ENCODE measurements around the gene IGLL5. TPM values are rescaled to one million over a fixed set of nuclear protein-coding genes. Genes with fewer than 3 reads are reported as not detected.

Gene IGLL5
- total RNA-seq, 1 donor from 2014 or later: not detected

DNA sequence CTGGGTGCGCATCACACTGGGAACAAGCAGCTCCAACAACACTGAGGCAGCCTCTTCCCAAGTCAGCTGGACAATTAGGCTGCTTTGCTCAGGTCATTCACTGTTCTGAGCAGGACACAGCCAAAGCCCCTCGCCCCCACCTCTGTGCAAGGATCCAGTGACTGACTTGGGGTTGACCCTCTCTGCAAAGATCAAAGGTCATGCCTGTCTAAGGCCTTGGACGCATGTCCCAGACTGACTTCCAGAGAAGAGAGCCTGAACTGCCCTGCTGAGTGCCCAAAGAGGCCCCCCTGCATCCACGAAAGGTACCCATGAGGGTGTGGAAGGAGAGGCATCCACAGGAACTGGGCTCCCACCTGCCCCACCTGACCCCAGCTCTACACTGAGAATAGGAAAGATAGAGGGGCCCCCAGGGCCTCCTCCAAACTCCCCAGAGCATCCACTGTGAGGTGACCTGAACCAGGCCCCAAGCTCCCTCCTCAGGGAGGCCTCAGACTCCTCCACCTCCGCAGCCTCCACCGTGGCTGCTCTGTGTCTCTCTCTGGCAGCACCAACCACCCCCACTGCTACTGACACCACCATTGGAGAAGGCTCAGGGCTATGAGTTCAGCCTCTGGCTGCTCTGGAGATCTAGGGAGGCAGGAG, 53.5 kb downstream of the IGLL5 start:
- H3K36me3 ChIP-seq (ENCODE audit: control insufficient read depth, insufficient read depth, low read length): no peaks in the 10 kb centered on the region
- no peaks in the 10 kb centered on the region for H3K27me3 ChIP-seq (ENCODE audit: control insufficient read depth, insufficient read depth, low read length)
- TF ChIP-seq, protein P1, sequence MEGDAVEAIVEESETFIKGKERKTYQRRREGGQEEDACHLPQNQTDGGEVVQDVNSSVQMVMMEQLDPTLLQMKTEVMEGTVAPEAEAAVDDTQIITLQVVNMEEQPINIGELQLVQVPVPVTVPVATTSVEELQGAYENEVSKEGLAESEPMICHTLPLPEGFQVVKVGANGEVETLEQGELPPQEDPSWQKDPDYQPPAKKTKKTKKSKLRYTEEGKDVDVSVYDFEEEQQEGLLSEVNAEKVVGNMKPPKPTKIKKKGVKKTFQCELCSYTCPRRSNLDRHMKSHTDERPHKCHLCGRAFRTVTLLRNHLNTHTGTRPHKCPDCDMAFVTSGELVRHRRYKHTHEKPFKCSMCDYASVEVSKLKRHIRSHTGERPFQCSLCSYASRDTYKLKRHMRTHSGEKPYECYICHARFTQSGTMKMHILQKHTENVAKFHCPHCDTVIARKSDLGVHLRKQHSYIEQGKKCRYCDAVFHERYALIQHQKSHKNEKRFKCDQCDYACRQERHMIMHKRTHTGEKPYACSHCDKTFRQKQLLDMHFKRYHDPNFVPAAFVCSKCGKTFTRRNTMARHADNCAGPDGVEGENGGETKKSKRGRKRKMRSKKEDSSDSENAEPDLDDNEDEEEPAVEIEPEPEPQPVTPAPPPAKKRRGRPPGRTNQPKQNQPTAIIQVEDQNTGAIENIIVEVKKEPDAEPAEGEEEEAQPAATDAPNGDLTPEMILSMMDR (IDR thresholded peaks at IDR 0.05; ENCODE audit: insufficient read depth, low read length, severe bottlenecking): no peak
- H3K4me3 ChIP-seq (ENCODE audit: low read depth, low read length): no peak overlapping the region
- no peak for DNase-seq (ENCODE audit: low read depth)
- FAIRE-seq: no peak

DNA sequence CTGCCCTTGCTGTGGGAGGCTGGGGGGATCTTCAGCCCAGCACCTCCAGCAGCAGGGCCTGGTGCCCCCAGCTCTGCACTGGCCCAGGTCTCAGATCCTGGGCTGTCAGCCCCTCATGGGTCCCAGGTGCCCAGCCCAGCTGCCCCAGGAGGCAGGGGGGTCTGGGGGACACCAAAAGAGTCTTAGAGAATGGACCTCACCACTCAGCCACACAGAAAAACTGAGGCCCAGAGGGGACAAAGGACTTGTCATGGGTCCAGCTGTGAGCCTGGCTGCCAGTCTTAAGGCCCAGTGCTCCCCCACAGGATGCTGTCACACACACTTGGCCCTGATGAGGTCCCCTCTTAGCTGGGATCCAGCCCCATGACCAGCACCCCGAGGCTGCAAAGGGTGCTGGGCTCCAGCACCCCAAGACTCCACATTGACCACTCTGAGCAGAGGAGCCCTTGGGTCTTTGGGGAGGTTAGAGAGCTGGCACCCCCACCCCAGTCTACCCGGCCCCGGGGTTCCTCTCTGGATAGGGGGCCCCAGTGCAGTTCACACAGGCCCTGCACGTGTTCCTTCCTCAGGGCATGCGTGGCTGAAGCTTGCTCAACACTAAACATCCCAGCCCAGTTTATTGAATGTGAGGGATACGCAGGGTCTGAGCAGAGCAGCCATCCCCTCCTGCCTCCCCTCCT, 54.4 kb downstream of the IGLL5 start:
- H3K36me3 ChIP-seq (ENCODE audit: control insufficient read depth, insufficient read depth, low read length): no peaks in the 10 kb centered on the region
- H3K27me3 ChIP-seq (ENCODE audit: control insufficient read depth, insufficient read depth, low read length): no peaks in the 10 kb centered on the region
- DNase-seq (ENCODE audit: low read depth) (no peak), FAIRE-seq (no peak)
- H3K4me3 ChIP-seq (ENCODE audit: low read depth, low read length): no peak overlapping the region
- TF ChIP-seq, protein P1 (IDR thresholded peaks at IDR 0.05; ENCODE audit: insufficient read depth, low read length, severe bottlenecking): no peak

DNA sequence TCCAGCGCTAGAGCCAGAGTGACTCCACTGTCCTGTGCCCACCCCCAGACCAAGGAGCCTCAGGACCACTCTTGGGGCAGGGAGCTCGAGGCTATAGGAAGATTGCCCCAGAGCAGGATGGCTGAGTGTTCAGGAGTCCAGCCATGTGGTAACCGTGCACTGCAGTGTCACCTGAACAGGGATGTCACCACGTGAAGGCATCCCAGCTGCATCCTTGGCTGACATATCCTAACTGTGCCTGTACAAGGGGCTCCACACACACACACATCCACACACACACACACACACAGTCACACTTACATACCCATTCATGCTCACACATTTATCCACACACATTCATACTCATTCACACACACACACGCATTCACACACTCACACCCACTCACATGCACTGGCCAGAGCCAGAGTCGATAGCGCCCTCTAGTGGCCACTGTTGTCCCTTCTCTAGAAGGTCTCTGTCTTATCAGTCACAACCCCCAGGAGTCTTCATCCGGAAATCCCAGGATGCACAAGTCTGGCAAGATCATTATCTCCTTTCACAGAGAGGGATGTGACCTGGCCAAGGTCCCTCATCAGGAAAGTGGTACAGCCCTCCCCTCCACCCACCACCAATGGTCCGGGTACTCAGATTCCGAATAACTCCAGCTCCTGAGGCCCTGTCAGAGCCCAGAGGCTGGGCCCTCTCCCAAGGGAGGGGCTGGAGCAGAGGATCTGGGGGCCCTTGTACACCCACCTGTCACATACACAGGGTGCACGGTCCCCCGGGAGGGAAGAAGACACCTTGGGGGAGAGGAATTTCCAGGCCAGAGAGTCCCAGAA, 55.1 kb downstream of the IGLL5 start:
- Histone ChIP-seq H3K4me3 (ENCODE audit: low read depth, low read length) (no peak overlapping the region), H3K27me3 (ENCODE audit: control insufficient read depth, insufficient read depth, low read length) (no peaks in the 10 kb centered on the region), H3K36me3 (ENCODE audit: control insufficient read depth, insufficient read depth, low read length) (no peaks in the 10 kb centered on the region)
- DNase-seq (ENCODE audit: low read depth) (peak; percentile 32), FAIRE-seq (no peak)
- TF ChIP-seq, protein P1 (IDR thresholded peaks at IDR 0.05; ENCODE audit: insufficient read depth, low read length, severe bottlenecking): peak; percentile 83

DNA sequence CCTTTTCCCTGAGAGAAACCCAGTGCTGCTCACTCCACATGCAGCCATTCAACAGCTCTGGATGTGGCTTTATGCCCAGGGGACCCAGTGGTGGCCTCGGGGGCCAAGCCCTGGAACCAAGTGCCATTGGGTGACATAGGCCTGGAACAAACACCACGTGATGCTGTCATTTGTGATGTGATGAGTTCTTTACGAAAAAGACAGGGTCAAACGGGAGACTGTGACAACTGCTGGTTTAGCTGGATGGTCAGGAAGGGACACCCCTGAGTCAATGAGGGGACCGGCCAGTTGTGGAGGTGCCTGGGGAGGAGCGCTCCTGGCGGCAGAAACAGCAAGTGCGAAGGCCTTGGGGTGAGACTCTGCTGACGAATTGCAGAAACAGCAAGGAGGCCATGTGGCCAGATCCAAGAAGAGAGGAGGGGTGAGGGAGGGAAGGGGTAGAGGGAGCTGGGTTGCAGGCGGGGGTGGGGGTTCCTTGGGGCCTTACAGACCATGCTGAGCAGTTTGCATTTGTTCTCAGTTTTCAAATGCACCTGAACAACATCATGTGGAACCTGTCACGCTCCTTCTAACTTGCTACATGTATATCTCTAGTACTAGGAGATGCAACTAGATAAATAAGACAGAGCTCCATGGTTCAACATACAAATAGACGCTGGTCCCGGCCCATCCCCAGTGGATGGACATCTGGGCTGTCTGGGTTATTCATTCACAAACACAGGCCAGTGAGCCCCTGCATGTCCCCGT, 56.1 kb downstream of the IGLL5 start:
- Histone ChIP-seq H3K27me3 (ENCODE audit: control insufficient read depth, insufficient read depth, low read length) (no peaks in the 10 kb centered on the region), H3K36me3 (ENCODE audit: control insufficient read depth, insufficient read depth, low read length) (no peaks in the 10 kb centered on the region), H3K4me3 (ENCODE audit: low read depth, low read length) (no peak overlapping the region)
- DNase-seq (ENCODE audit: low read depth) (no peak), FAIRE-seq (no peak)
- TF ChIP-seq, protein P1 (IDR thresholded peaks at IDR 0.05; ENCODE audit: insufficient read depth, low read length, severe bottlenecking): no peak

DNA sequence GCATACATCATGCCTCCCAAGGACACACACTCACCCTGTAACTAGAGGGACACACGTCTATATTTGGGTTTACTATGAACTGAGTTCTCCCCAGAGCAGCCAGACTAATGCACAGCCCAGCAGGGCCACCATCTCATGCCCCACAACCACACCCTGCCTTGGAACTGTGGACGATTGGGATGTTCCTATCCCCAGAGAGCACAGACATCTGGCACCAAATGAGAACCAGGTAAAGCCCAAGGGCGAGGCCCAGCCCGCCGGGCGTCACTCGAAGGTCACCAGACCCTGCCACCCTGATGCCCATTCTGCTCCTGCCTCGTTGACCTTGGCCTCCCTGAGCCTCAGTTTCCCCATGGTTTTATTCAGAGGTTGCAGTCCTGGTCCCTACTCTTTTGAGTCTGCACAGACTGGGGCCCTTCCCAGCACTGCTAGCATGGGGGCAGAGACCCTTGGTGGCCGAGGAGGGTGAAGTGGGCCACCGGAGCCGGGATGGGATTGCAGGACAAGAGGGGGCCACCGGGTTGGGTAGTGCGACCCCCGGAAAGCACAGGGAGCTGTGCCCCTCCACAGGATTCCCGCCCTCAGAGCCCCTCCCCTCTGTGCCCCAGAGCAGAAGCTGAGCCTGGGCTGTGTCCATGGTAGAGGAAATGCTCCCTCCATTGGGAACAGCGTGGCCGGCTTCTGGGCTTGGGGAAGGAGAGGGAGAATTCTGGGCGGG, 56.8 kb downstream of the IGLL5 start:
- Histone ChIP-seq H3K4me3 (ENCODE audit: low read depth, low read length) (no peak overlapping the region), H3K27me3 (ENCODE audit: control insufficient read depth, insufficient read depth, low read length) (no peaks in the 10 kb centered on the region), H3K36me3 (ENCODE audit: control insufficient read depth, insufficient read depth, low read length) (no peaks in the 10 kb centered on the region)
- FAIRE-seq (no peak), DNase-seq (ENCODE audit: low read depth) (no peak)
- TF ChIP-seq, protein P1 (IDR thresholded peaks at IDR 0.05; ENCODE audit: insufficient read depth, low read length, severe bottlenecking): no peak
